GM23248 (cell line): ENCODE results near the gene LSAMP. TPM values are rescaled to one million over a fixed set of nuclear protein-coding genes. Genes with fewer than 3 reads are reported as not detected.
A peak's percentile ranks its signal among the peaks of the same experiment; 100 is the strongest.

Source experiments
- DNase-seq: peaks from one replicate; pipeline ENCODE4 v3.0.0-alpha.2; 2015
- H2AFZ ChIP-seq: fragments of 200-600 bp; sonication (generic); 2 replicates; pipeline ENCODE4 v1.6.1; 2016; ENCODE audit warnings: antibody characterized with exemption
- H3F3A ChIP-seq: fragments of 200-600 bp; sonication (generic); 2 replicates; pipeline ENCODE4 v1.6.1; 2016; ENCODE audit warnings: mild to moderate bottlenecking, antibody characterized with exemption, mixed run types; ENCODE audit not compliant: insufficient read depth
- H3K27ac ChIP-seq: fragments of 200-600 bp; sonication (generic); 2 replicates; pipeline ENCODE4 v1.5.1; 2016; ENCODE audit warnings: mild to moderate bottlenecking
- H3K27me3 ChIP-seq: fragments of 200-600 bp; sonication (generic); replicated peaks from 2 replicates; pipeline ENCODE4 v1.6.1; 2016; ENCODE audit warnings: mild to moderate bottlenecking; ENCODE audit not compliant: insufficient read depth
- H3K36me3 ChIP-seq: fragments of 200-600 bp; sonication (generic); 2 replicates; pipeline ENCODE4 v1.6.1; 2016; ENCODE audit warnings: low read depth, mild to moderate bottlenecking
- H3K4me1 ChIP-seq: fragments of 200-600 bp; sonication (generic); 2 replicates; pipeline ENCODE4 v1.6.1; 2016; ENCODE audit warnings: mild to moderate bottlenecking; ENCODE audit not compliant: insufficient read depth
- H3K4me2 ChIP-seq: fragments of 200-600 bp; sonication (generic); one replicate; pipeline ENCODE4 v1.6.1; 2016; ENCODE audit warnings: mild to moderate bottlenecking; ENCODE audit not compliant: unreplicated experiment
- H3K4me3 ChIP-seq: fragments of 200-600 bp; sonication (generic); 2 replicates; pipeline ENCODE4 v1.5.1; 2016; ENCODE audit warnings: mild to moderate bottlenecking
- H3K79me2 ChIP-seq: fragments of 200-600 bp; sonication (generic); 2 replicates; pipeline ENCODE4 v1.6.1; 2016; ENCODE audit warnings: mild to moderate bottlenecking; ENCODE audit not compliant: insufficient read depth
- H3K9ac ChIP-seq: fragments of 200-600 bp; sonication (generic); 2 replicates; pipeline ENCODE4 v1.6.1; 2016; ENCODE audit warnings: mild to moderate bottlenecking
- H3K9me2 ChIP-seq: fragments of 200-600 bp; sonication (generic); 2 replicates; pipeline ENCODE4 v1.6.1; 2016; ENCODE audit warnings: mixed run types, mild to moderate bottlenecking, moderate library complexity; ENCODE audit not compliant: insufficient read depth
- H3K9me3 ChIP-seq: fragments of 200-600 bp; sonication (generic); one replicate; pipeline ENCODE4 v1.6.1; 2017; ENCODE audit warnings: low read depth
- H4K20me1 ChIP-seq: fragments of 200-600 bp; sonication (generic); 2 replicates; pipeline ENCODE4 v1.6.0; 2016; ENCODE audit not compliant: insufficient read depth
- EZH2 ChIP-seq: fragments of 200-600 bp; sonication (generic); IDR thresholded peaks from 2 replicates; pipeline ENCODE4 v1.6.1; 2018; ENCODE audit warnings: antibody characterized with exemption, mild to moderate bottlenecking; ENCODE audit not compliant: insufficient read depth, poor library complexity, severe bottlenecking
- EZH2phosphoT487 ChIP-seq: fragments of 200-600 bp; sonication (generic); IDR thresholded peaks from 2 replicates; pipeline ENCODE4 v1.6.1; 2018; ENCODE audit warnings: antibody characterized with exemption, moderate library complexity, mild to moderate bottlenecking, low read depth; ENCODE audit not compliant: insufficient read depth
- WGBS, 2 experiments: methylation state at CpG; one replicate each; pipeline ENCODE4 v1.1.6; 2015 to 2017; ENCODE audit warnings: low lambda C conversion rate in 2 of 2, low coverage in 1 of 2; ENCODE audit errors: missing lambda C conversion rate in 2 of 2; 5-methylcytosine and 5-hydroxymethylcytosine counted together
- in situ Hi-C: fragments of 300-500 bp; cut with MboI; formaldehyde crosslinking; loops from 2 replicates; pipeline ENCODE4 v1.15.0; 2020
- polyA plus RNA-seq: library from polyadenylated mRNA; unstranded; fragments of >200 nt; fragmentation: Nextera tagmentation; extraction: Ambion mirVana; gene quantifications from 2 replicates; pipeline ENCODE4 v1.2.1, GENCODE V29; 2016
- total RNA-seq: library from RNA; depleted of rRNA; stranded (reverse); fragments of >200 nt; shearing (Covaris generic); gene quantifications from 2 replicates; pipeline ENCODE4 v1.2.3, GENCODE V29; 2014

LSAMP gene
- total and polyA plus RNA-seq, 2 experiments from 2014 or later, result 4.5 to 9.3 TPM

DNA sequence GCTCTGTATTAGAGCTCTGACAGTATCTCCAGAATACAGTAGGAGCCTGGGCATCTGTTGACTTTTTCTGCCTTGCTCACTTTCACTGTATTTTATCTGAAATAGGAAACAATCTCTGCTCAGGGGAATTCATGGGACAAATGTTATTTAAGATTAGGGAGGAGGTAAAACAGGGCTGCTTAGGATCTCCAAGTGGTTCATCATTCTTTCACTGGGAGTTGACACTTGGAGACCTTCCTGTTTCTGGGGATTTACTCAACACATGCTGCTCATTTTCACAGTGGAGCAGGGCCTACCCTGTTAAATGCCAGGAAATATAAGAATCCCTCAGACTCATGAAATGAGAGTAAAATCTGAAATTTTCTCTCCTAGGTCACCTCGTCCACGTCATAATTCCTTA is 636.5 kb downstream of the LSAMP start:
- no peak for TF ChIP-seq EZH2phosphoT487
- TF ChIP-seq EZH2, result no peak
- in situ Hi-C loops, result loop anchor here (25.0 kb wide), 3 partner anchors 372 to 1447 kb away; no protein-coding TSS in a partner anchor
- Histone ChIP-seq H3K4me2 (peak overlapping the region; percentile 2), H4K20me1 (no peaks in the 10 kb centered on the region), H3K4me3 (no peak overlapping the region), H3K4me1 (peaks cover 29% of the 10 kb centered on the region), H3K27ac (no peak overlapping the region; the same call in 1 of the 2 replicates), H3K9ac (no peak overlapping the region), H3K79me2 (no peaks in the 10 kb centered on the region), H3K36me3 (no peaks in the 10 kb centered on the region), H2AFZ (0 out of 2 replicates have a peak overlapping the region, but pooled peaks have one; percentile 28), H3F3A (peaks cover 23% of the 10 kb centered on the region), H3K9me2 (no peaks in the 10 kb centered on the region), H3K27me3 (no peaks in the 10 kb centered on the region), H3K9me3 (no peaks in the 10 kb centered on the region)
- 51 to 61% methylated on average over 2 of the region's 2 CpGs for WGBS, 2 experiments
- DNase-seq, result no peak

DNA sequence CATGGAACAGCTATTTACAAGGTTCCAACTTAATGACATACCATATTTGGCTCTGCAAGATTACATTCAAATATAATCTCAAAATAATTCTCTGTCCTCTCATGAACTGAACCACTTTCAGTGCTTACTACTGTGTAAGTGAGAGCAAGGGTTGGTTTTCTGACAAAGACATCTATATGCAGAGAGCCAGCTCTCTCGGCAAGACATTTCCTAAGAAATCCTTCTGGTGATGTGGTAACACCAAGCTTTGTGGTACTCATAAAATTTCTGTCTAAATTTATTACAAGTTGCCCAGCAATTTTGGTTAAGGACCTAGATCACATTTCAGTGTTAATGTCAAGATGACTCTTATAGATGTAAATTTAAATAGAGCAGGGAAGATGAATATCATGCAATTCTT is 637.0 kb downstream of the LSAMP start:
- Histone ChIP-seq H3K4me3 (no peak overlapping the region), H2AFZ (no peak overlapping the region), H3K9me2 (no peaks in the 10 kb centered on the region), H3K4me1 (peaks cover 30% of the 10 kb centered on the region), H3K79me2 (no peaks in the 10 kb centered on the region), H3K9ac (no peak overlapping the region), H3K36me3 (no peaks in the 10 kb centered on the region), H3K9me3 (no peaks in the 10 kb centered on the region), H3F3A (peaks cover 29% of the 10 kb centered on the region), H3K27me3 (no peaks in the 10 kb centered on the region), H3K4me2 (peak overlapping the region; percentile 2), H4K20me1 (no peaks in the 10 kb centered on the region), H3K27ac (no peak overlapping the region; the same call in 1 of the 2 replicates)
- in situ Hi-C loops, result loop anchor here (25.0 kb wide), 3 partner anchors 371 to 1446 kb away; no protein-coding TSS in a partner anchor
- 17 to 26% methylated on average over 1 of the region's 1 CpG for WGBS, 2 experiments
- TF ChIP-seq EZH2 (no peak), EZH2phosphoT487 (no peak)
- peak; percentile 46 for DNase-seq

GRCh38 chr3:115806501-115806900 is 638.8 kb downstream of the LSAMP start:
- H3K27ac ChIP-seq, result no peak overlapping the region
- H3K27me3 ChIP-seq, result no peaks in the 10 kb centered on the region
- H2AFZ ChIP-seq, result no peak overlapping the region
- no peak for DNase-seq
- peaks cover 30% of the 10 kb centered on the region for H3K4me1 ChIP-seq
- H3K79me2 ChIP-seq, result no peaks in the 10 kb centered on the region
- no peaks in the 10 kb centered on the region for H3K36me3 ChIP-seq
- no peak for TF ChIP-seq EZH2phosphoT487
- TF ChIP-seq EZH2, result no peak
- no peak overlapping the region for H3K4me3 ChIP-seq
- H3K4me2 ChIP-seq, result no peak overlapping the region
- in situ Hi-C loops, result loop anchor here (25.0 kb wide), 3 partner anchors 369 to 1444 kb away; no protein-coding TSS in a partner anchor
- no peaks in the 10 kb centered on the region for H3K9me2 ChIP-seq
- peaks cover 30% of the 10 kb centered on the region for H3F3A ChIP-seq
- no peak overlapping the region for H3K9ac ChIP-seq
- no peaks in the 10 kb centered on the region for H3K9me3 ChIP-seq
- 96% methylated on average over 4 of the region's 4 CpGs for WGBS, 2 experiments
- H4K20me1 ChIP-seq, result no peaks in the 10 kb centered on the region

DNA sequence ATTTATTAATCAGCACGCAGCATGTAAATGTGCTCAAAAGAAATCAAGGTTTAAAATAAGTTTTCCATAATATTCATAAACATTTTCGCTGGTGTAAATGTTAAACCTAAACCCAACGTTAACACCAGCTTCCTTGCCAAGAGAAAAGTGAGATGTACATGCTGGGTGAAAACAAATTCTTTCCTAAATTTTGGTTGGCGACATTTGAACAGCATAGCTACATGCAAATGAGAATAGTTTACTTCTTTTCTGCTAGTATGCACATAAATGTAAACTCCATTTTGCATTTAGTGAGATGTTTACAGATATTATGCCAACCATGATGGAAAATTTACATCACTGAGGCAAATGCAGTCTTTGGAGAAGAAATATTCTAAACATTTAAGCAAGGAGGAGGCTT is 639.8 kb downstream of the LSAMP start:
- peaks cover 36% of the 10 kb centered on the region for H3K4me1 ChIP-seq
- peak overlapping the region; percentile 94 for H3K27ac ChIP-seq
- in situ Hi-C loops, result loop anchor here (25.0 kb wide), 3 partner anchors 368 to 1443 kb away; no protein-coding TSS in a partner anchor

More for the DNA sequence above, 639.8 kb downstream of the LSAMP start:
- Histone ChIP-seq H3K79me2 (no peaks in the 10 kb centered on the region), H3K27me3 (no peaks in the 10 kb centered on the region), H3K9ac (peak overlapping the region; percentile 61), H3F3A (peaks cover 35% of the 10 kb centered on the region), H3K4me3 (no peak overlapping the region), H4K20me1 (no peaks in the 10 kb centered on the region), H3K9me3 (no peaks in the 10 kb centered on the region), H3K9me2 (no peaks in the 10 kb centered on the region), H3K36me3 (no peaks in the 10 kb centered on the region), H2AFZ (no peak overlapping the region), H3K4me2 (peak overlapping the region; percentile 44)
- no peak for DNase-seq
- no peak for TF ChIP-seq EZH2
- WGBS, 2 experiments, result 96 to 97% methylated on average over 4 of the region's 4 CpGs
